ENCODE data around the gene DUSP5. TPM values are rescaled to one million over a fixed set of nuclear protein-coding genes. Genes with fewer than 3 reads are reported as not detected.
"Not testable (repeated sequence)": the region's sequence is repeated elsewhere in the genome, so short reads cannot be mapped to it uniquely, and the experiment has no call there.

The DUSP5 gene
- total RNA-seq, 2 experiments from 2014 or later = 0.06 to 0.97 TPM

DNA sequence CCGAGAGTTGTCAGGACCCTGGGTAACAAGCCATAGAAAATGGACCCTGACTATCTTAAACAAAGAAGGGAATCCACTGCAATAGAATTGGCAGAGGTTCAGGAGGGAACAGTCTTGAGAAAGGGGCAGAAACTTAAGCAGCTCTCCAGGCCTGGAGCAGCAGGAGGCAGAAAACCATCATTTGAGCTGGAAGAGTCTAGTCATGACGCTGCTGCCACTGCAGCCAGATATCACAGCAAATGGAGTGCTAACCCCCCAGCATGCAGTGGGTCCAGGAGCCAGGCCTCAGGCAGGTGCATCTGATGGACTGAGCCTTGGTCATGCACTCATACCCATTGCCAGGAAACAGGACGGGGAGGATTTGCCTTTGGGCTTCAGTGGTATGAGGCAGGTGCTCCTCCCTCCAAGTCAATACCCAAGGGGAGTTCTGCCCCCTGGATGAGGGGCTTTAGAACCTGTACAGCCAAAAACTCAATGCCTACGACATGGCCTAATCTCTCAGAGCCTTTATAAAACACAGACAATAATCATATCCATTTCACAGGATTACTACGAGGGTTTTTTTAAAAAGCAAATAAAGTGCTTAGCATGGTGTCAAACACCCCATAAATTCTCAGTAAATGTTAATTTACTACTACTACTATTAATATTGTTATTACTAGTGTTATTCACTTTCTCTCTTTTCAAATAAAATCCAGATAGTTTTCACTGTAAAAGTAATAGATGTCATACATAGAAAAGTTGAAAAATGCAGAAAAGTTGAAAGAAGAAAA is 30.7 kb downstream of the DUSP5 start:
- no TSS peak for BruUV-seq (replicated peaks)
- peak overlapping the region; percentile 56; the same call in 1 of the 2 replicates for H2AFZ ChIP-seq (ENCODE audit: low read length)
- no peak overlapping the region for H3K4me3 ChIP-seq (ENCODE audit: low read depth, low read length, poor library complexity, severe bottlenecking)
- peaks cover 41% of the 10 kb centered on the region for H3K4me1 ChIP-seq (ENCODE audit: insufficient read depth, low read length, poor library complexity, severe bottlenecking)
- peak; percentile 31 for DNase-seq (ENCODE audit: low spot score)
- ChIA-PET POLR2A (interaction anchor here (0.6 to 0.7 kb wide), 2 partner anchors 112 to 717 kb away, joined by 3 read pairs; no protein-coding TSS in a partner anchor), CTCF (ENCODE audit: unreplicated experiment) (no interaction called here)
- H3K36me3 ChIP-seq (ENCODE audit: insufficient read depth, low read length) = no peaks in the 10 kb centered on the region
- TF ChIP-seq, protein P1, sequence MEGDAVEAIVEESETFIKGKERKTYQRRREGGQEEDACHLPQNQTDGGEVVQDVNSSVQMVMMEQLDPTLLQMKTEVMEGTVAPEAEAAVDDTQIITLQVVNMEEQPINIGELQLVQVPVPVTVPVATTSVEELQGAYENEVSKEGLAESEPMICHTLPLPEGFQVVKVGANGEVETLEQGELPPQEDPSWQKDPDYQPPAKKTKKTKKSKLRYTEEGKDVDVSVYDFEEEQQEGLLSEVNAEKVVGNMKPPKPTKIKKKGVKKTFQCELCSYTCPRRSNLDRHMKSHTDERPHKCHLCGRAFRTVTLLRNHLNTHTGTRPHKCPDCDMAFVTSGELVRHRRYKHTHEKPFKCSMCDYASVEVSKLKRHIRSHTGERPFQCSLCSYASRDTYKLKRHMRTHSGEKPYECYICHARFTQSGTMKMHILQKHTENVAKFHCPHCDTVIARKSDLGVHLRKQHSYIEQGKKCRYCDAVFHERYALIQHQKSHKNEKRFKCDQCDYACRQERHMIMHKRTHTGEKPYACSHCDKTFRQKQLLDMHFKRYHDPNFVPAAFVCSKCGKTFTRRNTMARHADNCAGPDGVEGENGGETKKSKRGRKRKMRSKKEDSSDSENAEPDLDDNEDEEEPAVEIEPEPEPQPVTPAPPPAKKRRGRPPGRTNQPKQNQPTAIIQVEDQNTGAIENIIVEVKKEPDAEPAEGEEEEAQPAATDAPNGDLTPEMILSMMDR (conservative IDR thresholded peaks at IDR 0.05; ENCODE audit: low read length) = no peak
- TF ChIP-seq EZH2phosphoT487 (IDR thresholded peaks at IDR 0.05; ENCODE audit: borderline replicate concordance, low read depth, low read length) = no peak
- intact Hi-C loops (cut with micrococcal nuclease; ENCODE audit: unreplicated experiment) = loop anchor here (2.0 kb wide), 1 partner anchor 26 kb away; no protein-coding TSS in a partner anchor
- H3K79me2 ChIP-seq (ENCODE audit: insufficient read depth, low read depth, low read length) = no peaks in the 10 kb centered on the region
- peak overlapping the region; percentile 48 for H3K4me2 ChIP-seq (ENCODE audit: low read length)
- H3K9me2 ChIP-seq (ENCODE audit: insufficient read depth, low read length) = no peaks in the 10 kb centered on the region
- H4K20me1 ChIP-seq (ENCODE audit: insufficient read depth, low read length) = no peaks in the 10 kb centered on the region
- H3K9me3 ChIP-seq (ENCODE audit: low read length) = no peaks in the 10 kb centered on the region
- H3K27ac ChIP-seq (ENCODE audit: low read depth, low read length, poor library complexity, severe bottlenecking) = peak overlapping the region; percentile 20

DNA sequence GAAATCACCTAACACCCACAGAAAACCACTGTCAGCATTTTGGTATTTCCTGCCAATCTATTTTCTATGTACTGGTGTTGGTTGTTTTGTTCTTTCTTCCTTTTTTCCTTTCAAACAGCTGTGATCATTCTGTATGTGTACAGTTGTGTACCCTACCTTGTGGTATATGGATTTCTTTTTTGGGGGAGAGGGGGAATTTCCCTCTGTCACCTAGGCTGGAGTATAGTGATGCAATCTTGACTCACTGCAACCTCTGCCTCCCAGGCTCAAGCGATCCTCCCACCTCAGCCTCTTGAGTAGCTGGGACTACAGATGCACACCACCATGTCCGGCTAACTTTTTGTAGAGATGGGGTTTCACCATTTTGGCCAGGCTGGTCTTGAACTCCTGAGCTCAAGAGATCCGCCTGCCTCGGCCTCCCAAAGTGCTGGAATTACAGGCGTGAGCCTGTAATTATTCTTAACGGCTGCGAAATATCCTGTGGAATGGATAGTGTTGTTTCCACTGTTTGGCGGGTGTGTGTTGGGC is 31.4 kb downstream of the DUSP5 start:
- H3K9me3 ChIP-seq (ENCODE audit: low read length); CTCF ChIA-PET (ENCODE audit: unreplicated experiment); H3K79me2 ChIP-seq (ENCODE audit: insufficient read depth, low read depth, low read length); H4K20me1 ChIP-seq (ENCODE audit: insufficient read depth, low read length); H3K36me3 ChIP-seq (ENCODE audit: insufficient read depth, low read length); BruUV-seq (replicated peaks); H3K9me2 ChIP-seq (ENCODE audit: insufficient read depth, low read length): not testable (repeated sequence)
- intact Hi-C loops (cut with micrococcal nuclease; ENCODE audit: unreplicated experiment) = loop anchor here (2.0 kb wide), 1 partner anchor 26 kb away; no protein-coding TSS in a partner anchor
- peak overlapping the region; percentile 2 for H3K4me3 ChIP-seq (ENCODE audit: low read depth, low read length, poor library complexity, severe bottlenecking)
- POLR2A ChIA-PET = interaction anchor here (0.6 to 1.2 kb wide), 3 partner anchors 18 to 716 kb away, joined by 3 to 4 read pairs (median 3); no protein-coding TSS in a partner anchor
- H3K27ac ChIP-seq (ENCODE audit: low read depth, low read length, poor library complexity, severe bottlenecking) = peak overlapping the region; percentile 20
- H3K4me1 ChIP-seq (ENCODE audit: insufficient read depth, low read length, poor library complexity, severe bottlenecking) = peaks cover 43% of the 10 kb centered on the region
- peak; percentile 42 for DNase-seq (ENCODE audit: low spot score)
- H2AFZ ChIP-seq (ENCODE audit: low read length) = peak overlapping the region; percentile 56; the same call in 1 of the 2 replicates
- H3K4me2 ChIP-seq (ENCODE audit: low read length) = peak overlapping the region; percentile 48

DNA sequence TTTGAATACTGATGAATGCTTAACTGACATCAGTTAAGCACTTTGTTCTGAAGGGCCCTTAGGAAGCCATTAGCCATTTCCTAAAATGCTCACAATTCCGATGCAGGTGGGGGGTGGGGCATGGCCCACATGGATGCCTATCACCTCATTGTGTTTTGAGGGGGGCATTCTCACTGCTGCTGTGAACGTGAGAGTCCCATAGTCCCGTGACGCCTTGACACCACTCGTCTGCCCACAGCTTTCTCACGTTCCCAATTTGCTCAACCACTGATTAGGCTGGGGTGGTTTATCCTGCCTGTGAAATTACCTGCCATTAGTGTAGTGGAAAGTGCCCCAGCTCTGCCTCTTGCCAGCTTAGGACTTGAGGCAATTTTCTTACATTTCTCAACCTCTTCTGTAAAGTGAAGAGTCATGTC is 31.9 kb downstream of the DUSP5 start:
- no TSS peak for BruUV-seq (replicated peaks)
- Histone ChIP-seq H2AFZ (ENCODE audit: low read length) (peak overlapping the region; percentile 56; the same call in 1 of the 2 replicates), H3K9me3 (ENCODE audit: low read length) (no peaks in the 10 kb centered on the region), H3K4me2 (ENCODE audit: low read length) (peak overlapping the region; percentile 48), H3K4me1 (ENCODE audit: insufficient read depth, low read length, poor library complexity, severe bottlenecking) (peaks cover 45% of the 10 kb centered on the region), H3K27ac (ENCODE audit: low read depth, low read length, poor library complexity, severe bottlenecking) (no peak overlapping the region), H3K4me3 (ENCODE audit: low read depth, low read length, poor library complexity, severe bottlenecking) (no peak overlapping the region), H3K36me3 (ENCODE audit: insufficient read depth, low read length) (no peaks in the 10 kb centered on the region), H4K20me1 (ENCODE audit: insufficient read depth, low read length) (no peaks in the 10 kb centered on the region), H3K9me2 (ENCODE audit: insufficient read depth, low read length) (no peaks in the 10 kb centered on the region), H3K79me2 (ENCODE audit: insufficient read depth, low read depth, low read length) (no peaks in the 10 kb centered on the region)
- CTCF ChIA-PET (ENCODE audit: unreplicated experiment) = no interaction called here
- POLR2A ChIA-PET = interaction anchor here (0.7 to 1.2 kb wide), 2 partner anchors 15 to 17 kb away, joined by 3 to 4 read pairs; no protein-coding TSS in a partner anchor
- TF ChIP-seq, protein P1 (conservative IDR thresholded peaks at IDR 0.05; ENCODE audit: low read length) = no peak
- TF ChIP-seq EZH2phosphoT487 (IDR thresholded peaks at IDR 0.05; ENCODE audit: borderline replicate concordance, low read depth, low read length) = no peak
- DNase-seq (ENCODE audit: low spot score) = peak; percentile 9
- intact Hi-C loops (cut with micrococcal nuclease; ENCODE audit: unreplicated experiment) = loop anchor here (2.0 to 5.0 kb wide), 2 partner anchors 27 to 72 kb away; no protein-coding TSS in a partner anchor

Measured in OCI-LY7 (cell line).